ENCODE measurements around the gene PHF21B. TPM values are rescaled to one million over a fixed set of nuclear protein-coding genes. Genes with fewer than 3 reads are reported as not detected.
A peak's percentile ranks its signal among the peaks of the same experiment; 100 is the strongest.
"Not testable (repeated sequence)": the region's sequence is repeated elsewhere in the genome, so short reads cannot be mapped to it uniquely, and the experiment has no call there.

The PHF21B gene
- 1.6 TPM for total RNA-seq

- DNase-seq (ENCODE audit: low spot score) (peak; percentile 77), ATAC-seq (peak; percentile 33)
- intact Hi-C loops (cut with DNase I), result no loop called here
These were observed at the start of gene PHF21B for GRCh38 chr22:45009606-45010531. PHF21B (minus strand) TSS chr22:45010005; CDS start chr22:45009549, 456 bp downstream.

GRCh38 chr22:45059296-45059695, 49.5 kb upstream of the PHF21B start:
- intact Hi-C loops (cut with DNase I), result no loop called here
- no peak for DNase-seq (ENCODE audit: low spot score)
- no peak for ATAC-seq

- ATAC-seq, result no peak
- DNase-seq (ENCODE audit: low spot score), result no peak
- intact Hi-C loops (cut with DNase I), result no loop called here
These were observed 48.8 kb upstream of the PHF21B start for GRCh38 chr22:45058622-45058912.

- ATAC-seq (no peak), DNase-seq (ENCODE audit: low spot score) (no peak)
- intact Hi-C loops (cut with DNase I), result no loop called here
These were observed 46.1 kb upstream of the PHF21B start for GRCh38 chr22:45055936-45056335.

GRCh38 chr22:45053571-45053970, 43.8 kb upstream of the PHF21B start:
- DNase-seq (ENCODE audit: low spot score) (no peak), ATAC-seq (no peak)
- intact Hi-C loops (cut with DNase I), result no loop called here

- DNase-seq (ENCODE audit: low spot score) (no peak), ATAC-seq (no peak)
- intact Hi-C loops (cut with DNase I), result no loop called here
These were observed 43.3 kb upstream of the PHF21B start for GRCh38 chr22:45053094-45053493.

- DNase-seq (ENCODE audit: low spot score); ATAC-seq; intact Hi-C loops (cut with DNase I): not testable (repeated sequence)
These were observed 42.9 kb upstream of the PHF21B start for GRCh38 chr22:45052665-45053064.

- intact Hi-C loops (cut with DNase I), result no loop called here
- DNase-seq (ENCODE audit: low spot score) (no peak), ATAC-seq (no peak)
These were observed 42.1 kb upstream of the PHF21B start for GRCh38 chr22:45051946-45052345.

- DNase-seq (ENCODE audit: low spot score) (no peak), ATAC-seq (no peak)
- intact Hi-C loops (cut with DNase I), result no loop called here
These were observed 41.6 kb upstream of the PHF21B start for GRCh38 chr22:45051419-45051818.

- intact Hi-C loops (cut with DNase I), result no loop called here
- ATAC-seq (no peak), DNase-seq (ENCODE audit: low spot score) (no peak)
These were observed 37.5 kb upstream of the PHF21B start for GRCh38 chr22:45047260-45047659.

GRCh38 chr22:45045208-45045607, 35.4 kb upstream of the PHF21B start:
- no peak for DNase-seq (ENCODE audit: low spot score)
- no peak for ATAC-seq
- intact Hi-C loops (cut with DNase I), result no loop called here

GRCh38 chr22:45042263-45042662, 32.5 kb upstream of the PHF21B start:
- intact Hi-C loops (cut with DNase I), result no loop called here
- ATAC-seq, result no peak

GRCh38 chr22:45039133-45039532, 29.3 kb upstream of the PHF21B start:
- intact Hi-C loops (cut with DNase I), result no loop called here
- no peak for DNase-seq (ENCODE audit: low spot score)
- no peak for ATAC-seq

More at GRCh38 chr22:45042263-45042662, 32.5 kb upstream of the PHF21B start:
- DNase-seq (ENCODE audit: low spot score), result no peak

- DNase-seq (ENCODE audit: low spot score) (no peak), ATAC-seq (no peak)
- intact Hi-C loops (cut with DNase I), result no loop called here
These were observed 26.3 kb upstream of the PHF21B start for GRCh38 chr22:45036154-45036553.

- intact Hi-C loops (cut with DNase I), result no loop called here
- DNase-seq (ENCODE audit: low spot score) (no peak), ATAC-seq (no peak)
These were observed 25.0 kb upstream of the PHF21B start for GRCh38 chr22:45034821-45035220.

- no peak for DNase-seq (ENCODE audit: low spot score)
- intact Hi-C loops (cut with DNase I), result no loop called here
- no peak for ATAC-seq
These were observed 24.4 kb upstream of the PHF21B start for GRCh38 chr22:45034156-45034555.

- intact Hi-C loops (cut with DNase I), result no loop called here
- DNase-seq (ENCODE audit: low spot score) (no peak), ATAC-seq (no peak)
These were observed 23.3 kb upstream of the PHF21B start for GRCh38 chr22:45033136-45033535.

- intact Hi-C loops (cut with DNase I), result no loop called here
- ATAC-seq (no peak), DNase-seq (ENCODE audit: low spot score) (no peak)
These were observed 22.0 kb upstream of the PHF21B start for GRCh38 chr22:45031629-45032403.

- ATAC-seq, result no peak
- no peak for DNase-seq (ENCODE audit: low spot score)
- intact Hi-C loops (cut with DNase I), result no loop called here
These were observed 19.7 kb upstream of the PHF21B start for GRCh38 chr22:45029501-45029900.

GRCh38 chr22:45026511-45026910, 16.7 kb upstream of the PHF21B start:
- intact Hi-C loops (cut with DNase I), result no loop called here
- no peak for DNase-seq (ENCODE audit: low spot score)
- no peak for ATAC-seq

All from sciatic nerve (tissue), 2 donors.